Measurements from ENCODE around the gene VAPB. TPM values are rescaled to one million over a fixed set of nuclear protein-coding genes. Genes with fewer than 3 reads are reported as not detected.
"Not testable (repeated sequence)": the region's sequence is repeated elsewhere in the genome, so short reads cannot be mapped to it uniquely, and the experiment has no call there.

The VAPB gene
- total and polyA plus RNA-seq, 2 experiments from 2014 or later, result 8.8 to 37.0 TPM

DNA sequence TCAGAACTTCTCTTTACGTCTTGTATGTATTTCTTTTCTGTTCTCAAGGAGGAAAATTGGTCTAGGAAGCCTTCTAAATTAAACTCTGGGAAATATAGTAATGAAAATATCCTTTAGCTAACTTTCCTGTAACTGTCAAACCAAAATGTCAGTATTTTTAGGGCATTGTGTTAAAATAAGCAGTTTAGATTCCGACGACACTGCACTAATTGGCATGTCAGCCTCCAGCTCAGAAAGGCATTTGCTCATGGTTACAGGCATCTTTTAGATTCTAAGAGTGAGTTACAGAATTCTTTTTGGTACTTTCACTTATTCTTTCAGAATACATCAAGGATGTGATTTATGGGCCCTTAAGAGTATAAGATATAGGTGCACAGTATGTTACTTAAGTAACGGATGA is 26.1 kb upstream of the VAPB start:
- no peak for TF ChIP-seq EZH2phosphoT487 (IDR thresholded peaks at IDR 0.05; ENCODE audit: insufficient read depth, low read depth)
- no peak for TF ChIP-seq EZH2 (IDR thresholded peaks at IDR 0.05; ENCODE audit: insufficient read depth, poor library complexity, severe bottlenecking)
- peaks cover 50% of the 10 kb centered on the region for H3K36me3 ChIP-seq (ENCODE audit: low read depth)
- WGBS, 2 experiments (ENCODE audit: low coverage in 1 of 2, low lambda C conversion rate in 2 of 2, missing lambda C conversion rate in 2 of 2), result 95 to 99% methylated on average over 4 of the region's 4 CpGs

DNA sequence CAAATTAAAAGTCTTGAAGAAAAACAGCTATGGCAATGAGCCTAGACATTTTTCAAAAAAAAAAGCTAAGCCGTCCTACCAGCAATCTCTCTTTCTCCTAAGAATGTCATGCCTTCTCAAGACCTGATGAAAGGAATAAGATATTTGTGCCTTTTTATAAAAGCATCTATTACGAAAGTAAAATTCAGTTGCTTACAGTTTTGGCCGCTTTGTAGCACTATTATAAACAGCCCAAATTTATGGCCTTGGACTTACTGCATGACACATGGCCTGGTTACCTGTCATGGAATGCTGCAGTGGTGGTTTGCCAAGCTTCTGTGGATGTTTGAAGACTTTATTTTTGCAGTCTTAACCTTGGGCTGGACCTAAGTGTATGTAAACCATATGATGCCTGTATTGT is 22.2 kb upstream of the VAPB start:
- no peak overlapping the region for H3K4me3 ChIP-seq
- no peak overlapping the region for H3K9ac ChIP-seq
- H4K20me1 ChIP-seq (ENCODE audit: insufficient read depth), result no peaks in the 10 kb centered on the region
- no peaks in the 10 kb centered on the region for H3K9me2 ChIP-seq (ENCODE audit: insufficient read depth)
- H3K36me3 ChIP-seq (ENCODE audit: low read depth), result peaks cover 38% of the 10 kb centered on the region
- no peak for TF ChIP-seq EZH2 (IDR thresholded peaks at IDR 0.05; ENCODE audit: insufficient read depth, poor library complexity, severe bottlenecking)
- no peak for TF ChIP-seq EZH2phosphoT487 (IDR thresholded peaks at IDR 0.05; ENCODE audit: insufficient read depth, low read depth)
- no peaks in the 10 kb centered on the region for H3K79me2 ChIP-seq (ENCODE audit: insufficient read depth)
- H3K27me3 ChIP-seq (replicated peaks; ENCODE audit: insufficient read depth), result no peaks in the 10 kb centered on the region
- no peak overlapping the region for H2AFZ ChIP-seq
- WGBS, 2 experiments (ENCODE audit: low coverage in 1 of 2, low lambda C conversion rate in 2 of 2, missing lambda C conversion rate in 2 of 2), result 90 to 91% methylated on average over 3 of the region's 3 CpGs
- in situ Hi-C loops (cut with MboI), result no loop called here
- no peaks in the 10 kb centered on the region for H3K9me3 ChIP-seq (ENCODE audit: low read depth)
- no peak overlapping the region for H3K4me2 ChIP-seq (ENCODE audit: unreplicated experiment)
- no peak for DNase-seq
- H3F3A ChIP-seq (ENCODE audit: insufficient read depth), result no peaks in the 10 kb centered on the region
- H3K4me1 ChIP-seq (ENCODE audit: insufficient read depth), result no peaks in the 10 kb centered on the region
- no peak overlapping the region for H3K27ac ChIP-seq

More for the DNA sequence above, 26.1 kb upstream of the VAPB start:
- Histone ChIP-seq H3K9ac (no peak overlapping the region), H3F3A (ENCODE audit: insufficient read depth) (no peaks in the 10 kb centered on the region), H3K4me3 (no peak overlapping the region), H3K9me2 (ENCODE audit: insufficient read depth) (no peaks in the 10 kb centered on the region), H2AFZ (no peak overlapping the region), H3K9me3 (ENCODE audit: low read depth) (no peaks in the 10 kb centered on the region), H3K79me2 (ENCODE audit: insufficient read depth) (no peaks in the 10 kb centered on the region), H3K27ac (no peak overlapping the region), H3K4me2 (ENCODE audit: unreplicated experiment) (no peak overlapping the region), H3K27me3 (replicated peaks; ENCODE audit: insufficient read depth) (no peaks in the 10 kb centered on the region), H4K20me1 (ENCODE audit: insufficient read depth) (no peaks in the 10 kb centered on the region), H3K4me1 (ENCODE audit: insufficient read depth) (peaks cover 6% of the 10 kb centered on the region; the same call in 1 of the 2 replicates)
- in situ Hi-C loops (cut with MboI), result no loop called here
- DNase-seq, result no peak

- Histone ChIP-seq H3K36me3 (ENCODE audit: low read depth) (no peaks in the 10 kb centered on the region), H3K4me2 (ENCODE audit: unreplicated experiment) (no peak overlapping the region), H3K27me3 (replicated peaks; ENCODE audit: insufficient read depth) (no peaks in the 10 kb centered on the region), H3K9me2 (ENCODE audit: insufficient read depth) (no peaks in the 10 kb centered on the region), H3K4me3 (no peak overlapping the region), H3F3A (ENCODE audit: insufficient read depth) (no peaks in the 10 kb centered on the region), H2AFZ (no peak overlapping the region), H3K9ac (no peak overlapping the region), H3K27ac (no peak overlapping the region), H3K4me1 (ENCODE audit: insufficient read depth) (no peaks in the 10 kb centered on the region), H3K79me2 (ENCODE audit: insufficient read depth) (no peaks in the 10 kb centered on the region), H4K20me1 (ENCODE audit: insufficient read depth) (no peaks in the 10 kb centered on the region), H3K9me3 (ENCODE audit: low read depth) (no peaks in the 10 kb centered on the region)
- TF ChIP-seq EZH2 (IDR thresholded peaks at IDR 0.05; ENCODE audit: insufficient read depth, poor library complexity, severe bottlenecking) (no peak), EZH2phosphoT487 (IDR thresholded peaks at IDR 0.05; ENCODE audit: insufficient read depth, low read depth) (no peak)
- DNase-seq, result no peak
- in situ Hi-C loops (cut with MboI), result no loop called here
- WGBS, 2 experiments (ENCODE audit: low coverage in 1 of 2, low lambda C conversion rate in 2 of 2, missing lambda C conversion rate in 2 of 2), result 55 to 62% methylated on average over 9 of the region's 9 CpGs
Measured at GRCh38 chr20:58372806-58373205, 16.2 kb upstream of the VAPB start.

GRCh38 chr20:58373296-58373695 is 15.7 kb upstream of the VAPB start:
- H3K4me3 ChIP-seq; H3K36me3 ChIP-seq (ENCODE audit: low read depth); H4K20me1 ChIP-seq (ENCODE audit: insufficient read depth); H3K9me2 ChIP-seq (ENCODE audit: insufficient read depth); H3K27ac ChIP-seq; H3K79me2 ChIP-seq (ENCODE audit: insufficient read depth); H3K27me3 ChIP-seq (replicated peaks; ENCODE audit: insufficient read depth); DNase-seq; H3K4me1 ChIP-seq (ENCODE audit: insufficient read depth); H3K4me2 ChIP-seq (ENCODE audit: unreplicated experiment); H3K9ac ChIP-seq; in situ Hi-C loops (cut with MboI); H3K9me3 ChIP-seq (ENCODE audit: low read depth); H2AFZ ChIP-seq; H3F3A ChIP-seq (ENCODE audit: insufficient read depth): not testable (repeated sequence)
- 79 to 83% methylated on average over 8 of the region's 8 CpGs for WGBS, 2 experiments (ENCODE audit: low coverage in 1 of 2, low lambda C conversion rate in 2 of 2, missing lambda C conversion rate in 2 of 2)

All from GM23248 (cell line).